CD14-positive monocyte (primary cell): Measurements from ENCODE around the gene IDH2. TPM values are rescaled to one million over a fixed set of nuclear protein-coding genes. Genes with fewer than 3 reads are reported as not detected.
A peak's percentile ranks its signal among the peaks of the same experiment; 100 is the strongest.

Source experiments
- DNase-seq, 3 donors: peaks; one replicate each; pipeline ENCODE4 v3.0.0-alpha.2; 2011 to 2022
- H2AFZ ChIP-seq: 2 replicates; pipeline ENCODE4 v1.6.0; 2012; ENCODE audit warnings: mild to moderate bottlenecking, low read depth, low read length, inconsistent platforms; ENCODE audit not compliant: insufficient read depth, poor library complexity, severe bottlenecking
- H3K27ac ChIP-seq, 2 donors: 1 replicate in 1 of 2; 2 replicates in 1 of 2; pipeline ENCODE4 v1.5.1; 2012 to 2013; ENCODE audit warnings: low read length in 2 of 2, control low read depth in 1 of 2, inconsistent platforms in 1 of 2, low read depth in 1 of 2, mild to moderate bottlenecking in 1 of 2
- H3K27me3 ChIP-seq, 2 donors: one replicate each; pipeline versions ENCODE4 v1.6.0 to v1.6.1; 2011 to 2013; ENCODE audit warnings: low read length in 2 of 2; ENCODE audit not compliant: control insufficient read depth in 2 of 2, insufficient read depth in 2 of 2
- H3K36me3 ChIP-seq, 2 donors: replicated peaks in 1 of 2; 1 replicate in 1 of 2; 2 replicates in 1 of 2; pipeline versions ENCODE4 v1.5.1 to v1.6.1; 2012 to 2013; ENCODE audit warnings: low read length in 2 of 2, control low read depth in 1 of 2, inconsistent platforms in 1 of 2, mild to moderate bottlenecking in 1 of 2; ENCODE audit not compliant: insufficient read depth in 2 of 2, control insufficient read depth in 1 of 2
- H3K4me1 ChIP-seq, 2 donors: 1 replicate in 1 of 2; 2 replicates in 1 of 2; pipeline versions ENCODE4 v1.5.1 to v1.6.1; 2012 to 2013; ENCODE audit warnings: low read length in 2 of 2, control low read depth in 1 of 2, inconsistent platforms in 1 of 2, mild to moderate bottlenecking in 1 of 2, moderate library complexity in 1 of 2; ENCODE audit not compliant: insufficient read depth in 2 of 2, control insufficient read depth in 1 of 2
- H3K4me2 ChIP-seq: replicated peaks from 2 replicates; pipeline ENCODE3; 2012; ENCODE audit warnings: low read length, moderate library complexity, mild to moderate bottlenecking; ENCODE audit not compliant: poor library complexity, severe bottlenecking; ENCODE audit errors: extremely low read depth
- H3K4me3 ChIP-seq, 3 experiments: fragments of 200-600 bp in 1 of 3; sonication (generic) in 1 of 3; replicated peaks in 1 of 3; 1 replicate in 2 of 3; 2 replicates in 1 of 3; pipeline ENCODE4 v1.5.1; 2011 to 2013; ENCODE audit warnings: low read length in 3 of 3, mild to moderate bottlenecking in 3 of 3, control low read depth in 2 of 3, low read depth in 2 of 3, inconsistent platforms in 1 of 3, moderate library complexity in 1 of 3
- H3K79me2 ChIP-seq: 2 replicates; pipeline ENCODE4 v1.6.0; 2012; ENCODE audit warnings: mild to moderate bottlenecking, control low read depth, inconsistent platforms, low read length, moderate library complexity; ENCODE audit not compliant: insufficient read depth
- H3K9ac ChIP-seq: 2 replicates; pipeline ENCODE4 v1.6.0; 2017; ENCODE audit warnings: low read length, mild to moderate bottlenecking; ENCODE audit not compliant: insufficient read depth, poor library complexity, severe bottlenecking
- H3K9me3 ChIP-seq, 2 donors: replicated peaks in 1 of 2; 1 replicate in 1 of 2; 2 replicates in 1 of 2; pipeline versions ENCODE4 v1.5.1 to v1.6.1; 2012 to 2013; ENCODE audit warnings: low read length in 2 of 2, control low read depth in 1 of 2; ENCODE audit not compliant: control insufficient read depth in 1 of 2, insufficient read depth in 1 of 2
- H4K20me1 ChIP-seq: 2 replicates; pipeline ENCODE4 v1.6.0; 2012; ENCODE audit warnings: mild to moderate bottlenecking, low read length, control low read depth, moderate library complexity; ENCODE audit not compliant: insufficient read depth
- H3K27ac Mint-ChIP-seq, 7 donors: one replicate each; pipeline ENCODE4 v1.8.0; 2020; ENCODE audit warnings: mild to moderate bottlenecking in 7 of 7, mixed read lengths in 7 of 7, moderate library complexity in 6 of 7, inconsistent platforms in 2 of 7
- H3K27me3 Mint-ChIP-seq, 3 donors: one replicate each; pipeline ENCODE4 v1.8.0; 2021 to 2022; ENCODE audit warnings: low read depth in 3 of 3, mild to moderate bottlenecking in 3 of 3, mixed read lengths in 3 of 3, moderate library complexity in 3 of 3, inconsistent platforms in 1 of 3
- H3K36me3 Mint-ChIP-seq, 2 donors: one replicate each; pipeline ENCODE4 v1.8.0; 2020; ENCODE audit warnings: mixed read lengths in 2 of 2, inconsistent platforms in 1 of 2, mild to moderate bottlenecking in 1 of 2
- H3K4me1 Mint-ChIP-seq: one replicate; pipeline ENCODE4 v1.8.0; 2020; ENCODE audit warnings: mild to moderate bottlenecking, mixed read lengths
- H3K4me3 Mint-ChIP-seq, 2 donors: one replicate each; pipeline ENCODE4 v1.8.0; 2020; ENCODE audit warnings: mild to moderate bottlenecking in 2 of 2, mixed read lengths in 2 of 2, moderate library complexity in 1 of 2
- H3K9me3 Mint-ChIP-seq, 7 donors: one replicate each; pipeline ENCODE4 v1.8.0; 2020 to 2022; ENCODE audit warnings: mixed read lengths in 7 of 7, mild to moderate bottlenecking in 6 of 7, moderate library complexity in 6 of 7, inconsistent platforms in 2 of 7
- CTCF ChIP-seq: fragments of 200-600 bp; IDR thresholded peaks from one replicate; pipeline ENCODE4 v1.8.0; 2022; ENCODE audit warnings: antibody characterized with exemption, mild to moderate bottlenecking
- WGBS: methylation state at CpG from one replicate; pipeline ENCODE4 v1.1.5; 2013; ENCODE audit warnings: missing lambda C conversion rate; ENCODE audit not compliant: insufficient coverage; 5-methylcytosine and 5-hydroxymethylcytosine counted together
- intact Hi-C, 2 donors: fragments of 100-400 bp; cut with micrococcal nuclease; formaldehyde crosslinking; loops; one replicate each; pipeline versions ENCODE4 v1.15.0 to v1.15.1; 2023
- polyA plus RNA-seq, 3 donors: library from polyadenylated mRNA; depleted of rRNA in 1 of 3; unstranded in 2 of 3; stranded (reverse) in 1 of 3; fragments of 300-500 nt in 2 of 3; fragments of >200 nt in 1 of 3; fragmentation: Illumina TruSeq in 2 of 3; gene quantifications; 1 replicate in 2 of 3; 2 replicates in 1 of 3; pipeline ENCODE4 v1.2.3, GENCODE V29; 2012 to 2021

IDH2 gene
- polyA plus RNA-seq, 3 donors, result 40.6 to 115 (median 82.2) TPM

GRCh38 chr15:90097475-90097874 lies 4.8 kb downstream of the IDH2 start:
- Histone ChIP-seq H2AFZ (no peak overlapping the region), H3K4me2 (peak overlapping the region; percentile 29), H3K4me3 (peak overlapping the region in 1 of 3 experiments; percentile 4), H3K4me1 (peaks cover 32 to 48% of the 10 kb centered on the region in 2 donors), H3K79me2 (peaks cover 96% of the 10 kb centered on the region), H3K27ac (no peak overlapping the region), H4K20me1 (peaks cover 48% of the 10 kb centered on the region), H3K36me3 (peaks cover 3 to 5% of the 10 kb centered on the region in 2 donors), H3K27me3 (no peaks in the 10 kb centered on the region), H3K9ac (no peak overlapping the region), H3K9me3 (no peaks in the 10 kb centered on the region)
- peaks cover 3 to 23% of the 10 kb centered on the region in 2 donors for H3K36me3 Mint-ChIP-seq
- H3K4me3 Mint-ChIP-seq, result peak overlapping the region in 1 of 2 donors; percentile 36
- intact Hi-C loops, result no loop called here
- peaks cover 55% of the 10 kb centered on the region for H3K4me1 Mint-ChIP-seq
- 0% methylated on average over 1 of the region's 4 CpGs for WGBS
- peak; percentile 27 to 46 (median 41) for DNase-seq
- peaks cover 0 to 2% (median 0%) of the 10 kb centered on the region in 7 donors for H3K9me3 Mint-ChIP-seq
- peaks cover 0 to 1% (median 1%) of the 10 kb centered on the region in 3 donors for H3K27me3 Mint-ChIP-seq
- TF ChIP-seq CTCF, result no peak
- peak overlapping the region; percentile 22 to 84 (median 61) for H3K27ac Mint-ChIP-seq

- H3K27me3 ChIP-seq, result no peaks in the 10 kb centered on the region
Measured at GRCh38 chr15:90095521-90095959, 6.7 kb downstream of the IDH2 start.

More at GRCh38 chr15:90095521-90095959, 6.7 kb downstream of the IDH2 start:
- Mint-ChIP-seq H3K36me3 (peaks cover 13 to 35% of the 10 kb centered on the region in 2 donors), H3K27me3 (peaks cover 0 to 2% (median 1%) of the 10 kb centered on the region in 3 donors), H3K4me3 (no peak overlapping the region), H3K9me3 (peaks cover 0 to 2% (median 0%) of the 10 kb centered on the region in 7 donors), H3K4me1 (peaks cover 45% of the 10 kb centered on the region), H3K27ac (peak overlapping the region in 2 of 7 donors; percentile 73 to 79)
- no peak overlapping the region for H2AFZ ChIP-seq
- no peak overlapping the region for H3K4me2 ChIP-seq
- peaks cover 23 to 34% of the 10 kb centered on the region in 2 donors for H3K4me1 ChIP-seq
- DNase-seq, result no peak
- peak overlapping the region in 1 of 2 donors; percentile 33 for H3K27ac ChIP-seq
- no peak overlapping the region for H3K9ac ChIP-seq
- H3K36me3 ChIP-seq, result peaks cover 17 to 18% of the 10 kb centered on the region in 2 donors
- H3K4me3 ChIP-seq, result no peak overlapping the region
- no peak for TF ChIP-seq CTCF
- intact Hi-C loops, result no loop called here
- H3K79me2 ChIP-seq, result peaks cover 97% of the 10 kb centered on the region
- no peaks in the 10 kb centered on the region for H3K9me3 ChIP-seq
- 80% methylated on average over 2 of the region's 3 CpGs for WGBS
- peaks cover 52% of the 10 kb centered on the region for H4K20me1 ChIP-seq
